GM18858 (cell line): ENCODE measurements around the gene ASXL3.

Source experiments
- ATAC-seq: cut with Tn5 transposase; IDR thresholded peaks from one replicate; pipeline ENCODE4 v1.9.1; 2021; ENCODE audit not compliant: unreplicated experiment

The ASXL3 gene

GRCh38 chr18:33577685-33578517 is at the start of gene ASXL3:
Gene ASXL3, plus strand, starts transcription at chr18:33578219. Its CDS starts 413 bp downstream, at chr18:33578632.
- no peak for ATAC-seq

- no peak for ATAC-seq
Measured at GRCh38 chr18:33532978-33533377, 45.0 kb upstream of the ASXL3 start.

GRCh38 chr18:33536904-33537303 is 41.1 kb upstream of the ASXL3 start:
- no peak for ATAC-seq

GRCh38 chr18:33538418-33539042 is 39.5 kb upstream of the ASXL3 start:
- ATAC-seq: no peak

- ATAC-seq: no peak
Measured at GRCh38 chr18:33540392-33540791, 37.6 kb upstream of the ASXL3 start.

GRCh38 chr18:33541316-33541715 is 36.7 kb upstream of the ASXL3 start:
- no peak for ATAC-seq

GRCh38 chr18:33556846-33557245 is 21.2 kb upstream of the ASXL3 start:
- no peak for ATAC-seq

- ATAC-seq: no peak
Measured at GRCh38 chr18:33557706-33558105, 20.3 kb upstream of the ASXL3 start.

GRCh38 chr18:33558529-33558928 is 19.5 kb upstream of the ASXL3 start:
- no peak for ATAC-seq

- peak; percentile 88 for ATAC-seq
Measured at GRCh38 chr18:33560686-33561370, 17.2 kb upstream of the ASXL3 start.

GRCh38 chr18:33562741-33563140 is 15.3 kb upstream of the ASXL3 start:
- no peak for ATAC-seq

GRCh38 chr18:33567705-33568104 is 10.3 kb upstream of the ASXL3 start:
- ATAC-seq: no peak

GRCh38 chr18:33571998-33572787 is 5.8 kb upstream of the ASXL3 start:
- ATAC-seq: no peak

- no peak for ATAC-seq
Measured at GRCh38 chr18:33573193-33573592, 4.8 kb upstream of the ASXL3 start.

- ATAC-seq: no peak
Measured at GRCh38 chr18:33575451-33575850, 2.6 kb upstream of the ASXL3 start.

- ATAC-seq: no peak
Measured at GRCh38 chr18:33576999-33577646, 896 bp upstream of the ASXL3 start.

GRCh38 chr18:33578518-33579348 is 714 bp downstream of the ASXL3 start:
- ATAC-seq: no peak

GRCh38 chr18:33579349-33580215 is 1.6 kb downstream of the ASXL3 start:
- ATAC-seq: no peak

- ATAC-seq: no peak
Measured at GRCh38 chr18:33580546-33580945, 2.5 kb downstream of the ASXL3 start.
